ENCODE results near the gene CCDC57.

CCDC57 gene

DNA sequence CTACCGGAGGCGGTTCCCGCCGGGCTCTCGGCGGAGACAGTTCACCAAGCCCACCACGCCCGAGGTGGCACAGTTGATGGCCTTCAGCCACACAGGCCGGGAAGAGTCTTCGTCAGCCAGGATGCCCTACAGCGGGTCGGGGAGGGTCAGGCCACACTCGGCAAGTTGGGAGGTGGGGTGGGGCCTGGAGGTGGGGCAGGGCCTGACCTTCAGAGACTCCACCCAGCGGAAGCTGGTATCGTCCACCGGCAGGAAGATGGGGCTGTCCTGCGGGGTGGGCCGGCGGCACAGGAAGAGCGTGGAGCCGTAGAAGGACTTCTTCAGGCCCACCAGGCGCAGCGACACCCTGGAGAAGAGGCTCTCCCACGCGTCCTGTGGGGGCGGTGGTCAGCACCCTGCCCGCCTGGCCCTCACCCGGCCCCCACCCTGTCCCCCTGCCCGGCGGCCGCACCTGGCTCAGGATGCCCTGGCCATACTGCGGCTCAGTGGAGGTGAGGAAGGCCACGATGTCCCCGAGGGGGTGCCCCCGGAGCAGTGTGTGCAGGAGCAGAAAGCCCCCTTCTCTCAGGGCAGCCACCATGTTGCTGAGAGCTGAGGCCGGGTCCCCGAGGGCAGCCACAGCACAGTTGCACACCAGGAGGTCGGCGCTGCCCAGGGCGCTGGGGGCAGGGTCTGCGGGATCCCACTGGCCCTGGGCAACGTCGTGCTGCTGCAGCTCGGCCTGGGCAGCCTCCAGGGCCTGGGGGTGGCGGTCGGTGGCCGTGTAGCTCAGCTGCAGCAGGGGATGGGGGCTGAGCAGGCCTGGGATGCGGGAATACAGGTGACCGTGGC is 127.4 kb downstream of the CCDC57 start:
- Histone ChIP-seq H4K20me1 (peaks cover 97% of the 10 kb centered on the region), H3K27me3 (no peaks in the 10 kb centered on the region), H3K9ac (no peak overlapping the region), H3K4me2 (no peak overlapping the region), H3K27ac (no peak overlapping the region), H3K9me3 (no peaks in the 10 kb centered on the region), H3K4me1 (peaks cover 4% of the 10 kb centered on the region; the same call in 1 of the 2 replicates), H3K4me3 (no peak overlapping the region), H3K36me3 (peaks cover 99% of the 10 kb centered on the region)
- TF ChIP-seq Cebpa-rat (IDR thresholded peaks at IDR 0.05), result no peak

DNA sequence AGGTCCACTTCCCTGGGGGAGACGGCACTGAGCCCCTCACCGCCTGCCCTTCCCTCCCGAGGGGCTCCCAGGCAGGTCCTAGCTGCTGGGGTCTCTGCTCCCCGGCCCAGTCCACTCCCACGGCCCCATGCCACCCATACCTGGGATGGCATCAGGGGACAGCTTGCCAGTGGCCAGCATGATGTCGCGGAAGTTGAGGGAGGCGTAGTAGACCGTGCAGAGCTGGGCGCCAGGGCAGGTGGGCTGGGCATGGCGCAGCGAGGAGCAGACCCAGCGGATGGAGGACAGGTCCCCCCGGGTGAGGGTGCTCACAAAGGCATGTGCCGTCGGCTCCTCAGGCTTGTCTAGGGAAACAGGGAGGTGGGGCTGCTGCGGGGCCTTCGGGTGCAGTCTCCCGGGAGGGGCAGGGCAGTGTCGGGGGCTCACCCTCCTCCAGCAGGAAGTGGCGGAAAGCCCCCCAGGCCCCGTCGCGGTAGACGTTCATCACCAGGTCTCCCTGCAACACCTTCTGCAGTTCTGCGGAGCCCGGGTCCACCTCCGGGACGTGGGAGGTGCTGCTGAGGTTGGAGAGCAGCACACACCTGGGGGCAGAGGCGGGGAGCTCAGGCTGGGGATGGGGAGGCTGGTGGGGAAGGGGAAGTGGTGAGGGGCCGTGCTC is 128.1 kb downstream of the CCDC57 start:
- H3K4me2 ChIP-seq, result no peak overlapping the region
- H3K27me3 ChIP-seq, result no peaks in the 10 kb centered on the region
- no peak overlapping the region for H3K9ac ChIP-seq
- peaks cover 4% of the 10 kb centered on the region; the same call in 1 of the 2 replicates for H3K4me1 ChIP-seq
- H3K4me3 ChIP-seq, result no peak overlapping the region
- H3K36me3 ChIP-seq, result peaks cover 99% of the 10 kb centered on the region
- no peak overlapping the region for H3K27ac ChIP-seq
- H4K20me1 ChIP-seq, result peaks cover 97% of the 10 kb centered on the region
- TF ChIP-seq Cebpa-rat (IDR thresholded peaks at IDR 0.05), result no peak
- no peaks in the 10 kb centered on the region for H3K9me3 ChIP-seq

DNA sequence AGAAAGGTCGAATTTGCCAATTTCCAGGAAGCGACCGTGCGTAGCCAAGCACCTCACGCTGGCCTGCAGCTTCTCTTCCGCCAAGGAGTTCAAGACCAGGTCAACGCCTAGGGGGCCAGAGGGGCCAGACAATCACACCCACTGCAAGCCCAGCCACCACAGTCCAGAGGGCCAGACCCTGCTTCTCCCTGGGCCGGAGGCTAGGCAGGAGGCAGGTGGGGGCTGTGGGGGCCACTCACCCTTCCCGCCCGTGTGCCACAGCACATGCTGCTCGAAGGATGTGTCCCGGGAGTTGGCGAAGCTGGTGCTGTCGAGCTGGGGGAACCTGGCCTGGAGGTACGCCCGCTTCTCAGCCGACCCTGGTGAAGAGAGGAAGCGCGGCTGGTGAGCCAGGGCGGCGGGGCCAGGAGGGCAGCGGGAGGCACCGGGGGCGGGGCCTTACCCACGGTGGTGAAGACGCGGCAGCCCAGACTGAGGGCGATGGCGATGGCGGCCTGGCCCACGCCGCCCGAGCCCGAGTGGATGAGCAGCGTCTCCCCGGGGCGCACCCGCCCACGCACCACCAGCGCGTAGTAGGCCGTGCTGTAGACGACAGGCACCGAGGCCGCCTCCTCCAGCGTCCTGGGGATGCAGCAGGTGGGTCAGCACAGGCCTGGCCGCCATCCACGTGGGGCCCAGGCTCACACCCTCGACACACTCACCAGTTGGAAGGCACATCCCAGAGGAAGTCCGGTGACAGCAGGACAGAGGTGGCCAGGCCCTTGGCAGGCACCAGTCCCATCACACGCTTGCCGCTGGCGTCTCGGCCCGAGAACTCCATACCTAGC is 128.9 kb downstream of the CCDC57 start:
- no peaks in the 10 kb centered on the region for H3K27me3 ChIP-seq
- H4K20me1 ChIP-seq, result peaks cover 94% of the 10 kb centered on the region
- H3K4me3 ChIP-seq, result no peak overlapping the region
- H3K9me3 ChIP-seq, result no peaks in the 10 kb centered on the region
- H3K36me3 ChIP-seq, result peaks cover 97% of the 10 kb centered on the region
- H3K4me2 ChIP-seq, result no peak overlapping the region
- H3K27ac ChIP-seq, result no peak overlapping the region
- no peak for TF ChIP-seq Cebpa-rat (IDR thresholded peaks at IDR 0.05)
- peaks cover 4% of the 10 kb centered on the region; the same call in 1 of the 2 replicates for H3K4me1 ChIP-seq
- no peak overlapping the region for H3K9ac ChIP-seq

DNA sequence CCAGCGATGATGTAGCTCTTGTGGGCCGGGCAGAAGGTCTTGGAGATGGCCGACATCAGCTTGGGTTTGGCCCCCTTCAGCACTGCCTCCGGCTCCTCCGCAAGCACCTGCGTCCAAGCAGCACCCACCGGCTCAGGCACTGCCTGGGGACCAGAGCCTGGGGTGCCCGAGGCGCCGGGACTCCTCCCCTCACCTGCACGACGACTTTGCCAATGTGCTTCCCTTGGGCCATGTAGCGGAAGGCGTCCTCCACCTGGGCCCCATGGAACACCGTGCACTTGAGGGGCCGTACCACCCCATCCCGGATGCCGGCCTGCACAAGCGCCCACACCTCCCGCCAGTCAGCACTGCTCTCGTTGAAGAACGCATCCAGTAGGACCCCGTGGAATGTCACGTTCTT is 129.6 kb downstream of the CCDC57 start:
- Histone ChIP-seq H3K9ac (no peak overlapping the region), H3K4me1 (peaks cover 4% of the 10 kb centered on the region; the same call in 1 of the 2 replicates), H3K4me2 (no peak overlapping the region), H3K4me3 (no peak overlapping the region), H3K36me3 (peaks cover 97% of the 10 kb centered on the region), H3K27ac (no peak overlapping the region), H4K20me1 (peaks cover 94% of the 10 kb centered on the region), H3K27me3 (no peaks in the 10 kb centered on the region), H3K9me3 (no peaks in the 10 kb centered on the region)
- TF ChIP-seq Cebpa-rat (IDR thresholded peaks at IDR 0.05), result no peak

DNA sequence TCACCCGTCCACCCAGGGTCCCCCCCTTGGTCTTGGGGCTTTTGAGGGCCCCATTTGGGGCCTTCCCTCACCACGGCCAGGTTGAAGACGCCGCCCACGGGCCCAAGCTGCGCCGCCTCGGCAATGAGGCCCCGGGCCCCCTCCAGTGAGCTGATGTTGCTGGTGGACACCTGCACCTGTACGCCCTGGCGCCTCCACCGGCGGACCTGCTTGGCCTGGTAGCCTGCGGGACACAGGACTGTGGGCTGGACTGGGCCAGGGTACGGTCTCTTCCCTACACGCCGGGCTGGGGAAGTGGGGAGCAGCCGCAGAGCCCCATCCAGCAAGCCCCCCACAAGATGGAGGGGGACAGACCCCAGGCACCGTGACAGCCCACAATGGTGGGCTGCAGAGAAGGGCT is 130.2 kb downstream of the CCDC57 start:
- Histone ChIP-seq H3K9ac (no peak overlapping the region), H3K4me2 (no peak overlapping the region), H3K4me3 (no peak overlapping the region), H4K20me1 (peaks cover 94% of the 10 kb centered on the region), H3K36me3 (peaks cover 97% of the 10 kb centered on the region), H3K27ac (no peak overlapping the region), H3K9me3 (no peaks in the 10 kb centered on the region), H3K27me3 (no peaks in the 10 kb centered on the region), H3K4me1 (peaks cover 4% of the 10 kb centered on the region; the same call in 1 of the 2 replicates)
- TF ChIP-seq Cebpa-rat (IDR thresholded peaks at IDR 0.05), result no peak

DNA sequence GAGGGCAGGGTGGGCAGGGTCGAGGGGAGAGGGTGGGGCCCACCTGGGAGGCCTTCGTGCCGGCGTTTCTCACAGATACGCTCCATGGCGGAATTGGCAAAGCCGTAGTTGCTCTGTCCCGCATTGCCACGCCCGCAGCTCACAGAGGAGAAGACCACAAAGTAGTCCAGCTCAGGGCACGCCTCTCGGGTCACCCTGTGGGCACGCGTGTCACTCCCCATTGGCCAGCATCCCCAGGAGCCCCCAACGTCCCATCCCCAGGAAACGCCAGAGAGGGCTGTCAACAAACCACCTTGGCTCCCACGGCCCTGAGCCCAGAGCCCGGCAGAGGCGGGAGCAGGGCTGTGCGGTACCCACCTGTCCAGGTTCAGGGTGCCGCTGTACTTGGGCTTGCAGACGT is 130.7 kb downstream of the CCDC57 start:
- Histone ChIP-seq H3K36me3 (peaks cover 97% of the 10 kb centered on the region), H3K27me3 (no peaks in the 10 kb centered on the region), H3K4me3 (no peak overlapping the region), H3K27ac (no peak overlapping the region), H3K4me2 (no peak overlapping the region), H4K20me1 (peaks cover 89% of the 10 kb centered on the region), H3K9ac (no peak overlapping the region), H3K4me1 (peaks cover 7% of the 10 kb centered on the region), H3K9me3 (no peaks in the 10 kb centered on the region)
- TF ChIP-seq Cebpa-rat (IDR thresholded peaks at IDR 0.05), result no peak

DNA sequence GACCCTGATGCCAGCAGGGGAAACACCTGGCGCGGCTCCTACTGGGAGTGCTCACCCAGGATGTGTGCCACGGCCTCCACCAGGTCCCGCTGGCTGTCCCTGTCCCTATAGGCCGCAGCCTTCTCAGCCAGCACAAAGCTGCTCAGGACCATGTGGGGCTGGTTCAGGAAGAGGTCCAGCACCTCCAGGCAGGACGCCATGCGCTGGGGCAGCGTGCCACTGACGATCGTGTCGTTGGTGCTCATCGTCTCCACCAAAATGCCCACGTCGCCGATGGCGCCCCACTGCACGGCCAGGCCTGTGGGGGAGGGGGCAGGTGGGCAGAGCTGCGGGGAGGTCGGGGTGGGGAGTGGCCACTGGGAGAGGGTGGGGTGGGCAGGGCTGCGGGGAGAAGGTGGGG is 131.1 kb downstream of the CCDC57 start:
- Histone ChIP-seq H3K4me1 (peaks cover 11% of the 10 kb centered on the region), H3K27me3 (no peaks in the 10 kb centered on the region), H3K27ac (no peak overlapping the region), H4K20me1 (peaks cover 85% of the 10 kb centered on the region), H3K4me3 (no peak overlapping the region), H3K9ac (no peak overlapping the region), H3K9me3 (no peaks in the 10 kb centered on the region), H3K4me2 (no peak overlapping the region), H3K36me3 (peaks cover 97% of the 10 kb centered on the region)
- TF ChIP-seq Cebpa-rat (IDR thresholded peaks at IDR 0.05), result no peak

DNA sequence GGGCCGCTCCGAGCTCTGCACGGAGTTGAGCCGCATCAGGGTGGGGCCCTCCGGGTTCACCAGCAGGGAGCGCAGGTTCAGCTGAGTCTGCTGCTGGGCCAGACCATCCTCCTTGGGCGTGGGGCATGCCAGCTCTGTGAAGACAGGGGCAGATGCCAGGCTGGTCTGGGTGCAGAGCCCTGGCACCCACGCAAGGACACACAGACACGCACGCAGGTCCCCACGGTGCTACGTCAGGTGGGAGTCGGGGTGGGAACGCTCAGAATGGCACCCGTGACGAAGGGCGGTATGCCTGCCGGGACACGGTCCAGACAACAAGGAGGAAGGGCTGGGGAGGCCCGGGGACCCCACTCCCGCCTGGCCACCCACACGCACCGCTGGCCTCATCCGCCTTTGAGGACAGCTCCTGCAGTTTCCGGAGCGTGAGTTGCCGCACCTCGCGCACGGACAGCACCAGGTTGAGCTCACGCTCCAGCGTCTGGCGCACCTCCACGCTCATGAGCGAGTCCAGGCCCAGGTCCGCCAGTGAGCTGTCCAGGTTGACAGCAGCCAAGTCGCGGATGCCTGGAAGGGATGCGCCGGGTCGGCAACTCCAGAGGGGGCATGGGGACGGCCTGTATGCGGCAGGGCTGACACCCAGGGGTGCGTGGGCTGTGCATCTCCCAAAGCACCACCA is 131.7 kb downstream of the CCDC57 start:
- peaks cover 93% of the 10 kb centered on the region for H3K36me3 ChIP-seq
- H3K4me1 ChIP-seq, result peaks cover 13% of the 10 kb centered on the region
- H3K27ac ChIP-seq, result no peak overlapping the region
- no peak overlapping the region for H3K4me3 ChIP-seq
- H4K20me1 ChIP-seq, result peaks cover 78% of the 10 kb centered on the region
- H3K9me3 ChIP-seq, result no peaks in the 10 kb centered on the region
- no peak overlapping the region for H3K9ac ChIP-seq
- H3K27me3 ChIP-seq, result no peaks in the 10 kb centered on the region
- TF ChIP-seq Cebpa-rat (IDR thresholded peaks at IDR 0.05), result no peak
- no peak overlapping the region for H3K4me2 ChIP-seq

DNA sequence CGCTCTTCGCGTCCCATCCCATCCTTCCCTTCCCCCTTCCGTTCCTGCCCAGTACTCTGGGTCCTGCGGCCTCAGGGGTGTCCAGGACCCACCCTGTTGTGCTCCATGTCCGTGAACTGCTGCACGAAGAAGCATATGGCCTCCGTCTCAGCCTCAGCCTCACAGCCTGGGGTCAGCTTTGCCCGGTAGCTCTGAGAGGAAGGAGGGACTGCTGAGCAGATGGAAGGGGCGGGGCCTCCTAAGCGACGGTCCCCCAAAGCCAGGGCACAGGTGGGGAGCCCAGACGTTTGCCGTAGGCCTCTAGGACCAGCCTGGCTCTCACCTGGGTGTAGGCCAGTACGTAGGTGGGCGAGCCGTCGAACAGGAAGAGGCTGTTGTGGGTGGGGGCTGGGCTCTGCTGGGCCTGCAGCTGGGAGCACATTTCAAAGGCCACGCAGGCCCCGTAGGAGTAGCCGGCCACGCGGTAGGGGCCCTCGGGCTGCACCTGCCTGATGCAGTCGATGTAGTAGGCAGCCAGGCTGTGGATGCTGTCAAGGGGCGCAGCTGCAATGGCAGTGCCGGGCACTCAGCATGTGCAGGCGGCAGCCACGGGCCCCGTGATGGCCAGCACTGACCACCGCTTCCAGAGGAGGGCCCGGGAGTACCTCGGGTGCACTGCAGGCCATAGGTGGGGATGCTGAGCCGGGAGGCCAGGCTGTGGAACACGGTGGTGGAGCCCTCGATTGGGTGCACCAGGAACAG is 132.4 kb downstream of the CCDC57 start:
- Histone ChIP-seq H3K27ac (no peak overlapping the region), H4K20me1 (peaks cover 71% of the 10 kb centered on the region), H3K4me2 (no peak overlapping the region), H3K4me3 (no peak overlapping the region), H3K9ac (no peak overlapping the region), H3K36me3 (peaks cover 86% of the 10 kb centered on the region), H3K27me3 (no peaks in the 10 kb centered on the region), H3K4me1 (peaks cover 20% of the 10 kb centered on the region), H3K9me3 (no peaks in the 10 kb centered on the region)
- TF ChIP-seq Cebpa-rat (IDR thresholded peaks at IDR 0.05), result no peak

Measured in BLaER1 (cell line).